DMS153 (cell line): ENCODE measurements around the gene NOTO.
A peak's percentile ranks its signal among the peaks of the same experiment; 100 is the strongest.

ENCODE experiments used
- DNase-seq: peaks from one replicate; lab custom pipeline; 2025; lab: John Stamatoyannopoulos, UW

The NOTO gene

DNA sequence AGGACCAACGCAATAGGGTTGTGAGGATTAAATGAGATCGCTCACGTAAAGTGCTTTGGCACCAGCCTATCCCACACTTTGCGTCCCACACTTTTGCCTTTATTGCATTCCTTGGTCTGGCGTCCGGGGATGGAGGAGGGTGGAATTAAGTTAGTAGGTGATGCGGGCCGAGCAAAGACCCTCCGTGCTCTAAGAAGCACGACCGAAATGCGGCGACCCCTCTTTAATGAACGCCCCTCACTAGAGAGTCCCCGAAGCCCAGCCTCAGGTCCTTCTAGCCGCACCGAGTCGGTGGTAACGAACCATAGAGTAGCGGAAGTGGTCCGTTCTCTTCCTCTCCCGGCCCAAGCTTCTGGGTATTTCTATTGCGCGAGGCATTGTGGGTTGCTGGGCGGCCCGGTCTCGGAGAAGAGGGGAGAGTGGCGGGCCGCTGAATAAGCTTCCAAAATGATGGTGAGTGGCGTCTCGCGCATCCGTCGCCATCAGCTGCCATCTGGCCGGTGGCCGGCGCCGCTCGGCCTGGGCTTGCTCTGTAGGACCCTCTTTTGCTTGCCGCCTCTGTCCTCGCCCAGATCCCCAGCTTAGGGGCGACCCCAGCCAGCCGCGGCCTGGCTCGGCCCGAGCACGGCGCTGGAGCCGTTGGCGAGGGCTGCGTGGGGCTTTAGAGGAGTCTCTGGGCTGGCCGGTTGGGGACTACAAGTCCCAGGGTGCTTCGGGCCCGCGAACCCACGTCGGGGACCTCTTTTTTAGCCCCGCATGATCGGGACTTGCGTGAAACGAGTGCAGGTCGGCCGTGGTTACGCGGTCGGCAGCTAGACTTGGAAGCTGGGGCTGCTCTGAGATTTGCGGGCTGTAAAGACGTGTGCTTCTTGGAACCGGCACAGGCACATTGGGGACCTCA, 31.8 kb downstream of the NOTO start, which contains the start of gene CCT7:
Gene CCT7 (plus strand): TSS at position 377 of the 901 bp plus-strand sequence. CDS start 71 bp downstream, at position 448.
- peak; percentile 85 for DNase-seq

GRCh38 chr2:73235315-73236028, 33.1 kb downstream of the NOTO start:
- no peak for DNase-seq

DNA sequence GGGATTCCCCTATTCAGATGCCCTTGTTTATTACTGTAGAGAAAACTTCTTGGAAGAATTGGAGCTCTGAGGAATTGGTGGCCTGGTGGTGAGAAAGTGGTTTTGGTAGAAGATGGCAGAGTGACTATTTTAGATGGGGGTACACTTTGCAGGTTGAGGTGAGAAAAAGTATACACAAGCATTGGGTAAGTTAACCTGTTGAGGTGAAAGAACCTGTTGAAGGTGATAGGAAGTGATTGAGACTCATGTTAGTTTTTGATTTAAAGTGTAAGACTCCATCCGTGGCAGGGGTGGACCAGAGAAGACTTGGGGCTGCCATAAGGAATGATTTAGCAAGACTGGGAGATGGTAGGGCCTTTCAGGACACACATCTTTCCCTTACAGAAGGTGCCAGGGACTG, 34.8 kb downstream of the NOTO start:
- no peak for DNase-seq

- no peak for DNase-seq
These were observed 35.8 kb downstream of the NOTO start for GRCh38 chr2:73238149-73238548.

DNA sequence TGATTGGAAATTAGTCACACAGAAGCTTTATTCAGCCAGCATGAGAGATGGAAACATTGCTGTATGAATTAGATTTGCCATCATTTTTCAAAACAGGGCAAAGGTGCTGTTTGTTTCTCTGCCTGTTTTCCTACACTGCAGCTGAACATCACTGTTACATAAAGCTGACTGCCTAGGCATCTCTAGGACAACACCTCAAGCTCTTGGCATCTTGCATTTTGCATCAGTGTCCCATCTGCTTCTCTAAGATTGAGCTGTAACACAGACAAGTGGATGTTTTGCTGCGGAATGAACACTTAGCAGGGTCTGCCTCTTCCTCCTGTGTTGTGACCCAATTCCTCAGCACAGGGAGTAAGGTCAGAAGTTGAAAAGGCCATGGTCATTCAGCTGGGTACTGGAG, 36.6 kb downstream of the NOTO start:
- DNase-seq, result no peak

DNA sequence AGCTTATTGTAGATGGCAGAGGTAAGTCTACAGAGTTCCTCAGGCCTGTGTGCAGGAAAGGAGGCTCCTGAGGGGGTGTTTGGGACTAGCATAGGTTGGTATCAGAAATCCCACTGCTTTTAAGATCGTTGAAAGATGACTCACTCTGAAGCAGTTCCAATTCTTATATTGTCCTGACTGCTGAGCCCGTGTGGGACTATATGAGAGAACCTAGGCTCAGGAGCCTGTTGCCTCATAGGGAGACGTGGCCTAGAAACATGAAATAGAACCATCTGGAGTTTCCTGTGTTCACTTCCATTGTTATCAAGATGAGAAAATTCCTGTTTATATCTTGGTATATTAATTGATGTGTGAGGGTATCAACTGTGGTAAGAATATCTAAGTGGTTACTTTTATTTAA, 37.4 kb downstream of the NOTO start:
- no peak for DNase-seq

DNA sequence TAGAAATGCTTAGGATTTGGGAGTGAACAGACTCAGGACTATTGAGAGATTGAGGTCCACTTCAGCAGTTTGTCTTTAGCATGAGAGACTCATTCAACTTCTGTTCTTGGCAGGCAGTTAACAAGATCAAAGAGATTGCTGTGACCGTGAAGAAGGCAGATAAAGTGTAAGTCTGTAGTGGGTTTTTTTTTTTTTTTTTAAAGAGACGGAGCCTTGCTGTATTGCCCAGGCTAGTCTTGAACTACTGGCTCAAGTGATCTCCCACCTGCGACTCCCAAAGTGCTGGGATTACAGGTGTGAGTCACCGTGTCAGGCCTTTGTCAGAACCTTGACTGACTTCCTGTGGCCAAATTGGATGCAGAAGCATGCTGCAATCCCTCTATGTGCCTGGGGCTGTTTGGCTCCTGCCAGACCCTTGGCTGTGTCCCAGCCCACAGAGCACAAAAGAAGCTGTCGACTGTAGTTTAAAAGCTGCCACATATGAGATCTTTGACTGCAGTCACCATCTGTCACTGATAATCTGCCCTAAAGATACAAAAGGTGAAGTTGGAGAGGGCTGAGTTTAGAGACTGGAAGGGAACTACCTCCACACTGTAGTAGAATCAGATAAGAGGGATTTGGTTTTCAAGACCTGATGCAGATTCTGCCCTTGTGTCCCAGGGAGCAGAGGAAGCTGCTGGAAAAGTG, 41.7 kb downstream of the NOTO start:
- DNase-seq, result no peak

DNA sequence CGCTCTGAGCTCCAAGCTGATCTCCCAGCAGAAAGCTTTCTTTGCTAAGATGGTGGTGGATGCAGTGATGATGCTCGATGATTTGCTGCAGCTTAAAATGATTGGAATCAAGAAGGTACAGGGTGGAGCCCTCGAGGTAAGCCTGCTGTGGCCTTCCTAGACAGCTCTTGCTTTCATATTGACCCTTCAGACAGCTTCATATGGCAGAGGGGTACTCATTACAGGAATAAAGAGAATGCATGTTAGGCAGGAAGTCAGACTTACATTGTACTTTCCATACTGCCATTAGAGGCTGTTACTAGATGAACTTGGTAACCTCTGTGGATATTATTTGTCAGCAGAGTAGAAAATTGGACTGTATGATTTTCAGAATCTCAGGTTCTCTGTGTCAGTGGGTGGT, 42.2 kb downstream of the NOTO start:
- no peak for DNase-seq

- DNase-seq, result no peak
These were observed 44.5 kb downstream of the NOTO start for GRCh38 chr2:73246850-73247249.

- DNase-seq, result no peak
These were observed 47.3 kb downstream of the NOTO start for GRCh38 chr2:73249636-73250035.

DNA sequence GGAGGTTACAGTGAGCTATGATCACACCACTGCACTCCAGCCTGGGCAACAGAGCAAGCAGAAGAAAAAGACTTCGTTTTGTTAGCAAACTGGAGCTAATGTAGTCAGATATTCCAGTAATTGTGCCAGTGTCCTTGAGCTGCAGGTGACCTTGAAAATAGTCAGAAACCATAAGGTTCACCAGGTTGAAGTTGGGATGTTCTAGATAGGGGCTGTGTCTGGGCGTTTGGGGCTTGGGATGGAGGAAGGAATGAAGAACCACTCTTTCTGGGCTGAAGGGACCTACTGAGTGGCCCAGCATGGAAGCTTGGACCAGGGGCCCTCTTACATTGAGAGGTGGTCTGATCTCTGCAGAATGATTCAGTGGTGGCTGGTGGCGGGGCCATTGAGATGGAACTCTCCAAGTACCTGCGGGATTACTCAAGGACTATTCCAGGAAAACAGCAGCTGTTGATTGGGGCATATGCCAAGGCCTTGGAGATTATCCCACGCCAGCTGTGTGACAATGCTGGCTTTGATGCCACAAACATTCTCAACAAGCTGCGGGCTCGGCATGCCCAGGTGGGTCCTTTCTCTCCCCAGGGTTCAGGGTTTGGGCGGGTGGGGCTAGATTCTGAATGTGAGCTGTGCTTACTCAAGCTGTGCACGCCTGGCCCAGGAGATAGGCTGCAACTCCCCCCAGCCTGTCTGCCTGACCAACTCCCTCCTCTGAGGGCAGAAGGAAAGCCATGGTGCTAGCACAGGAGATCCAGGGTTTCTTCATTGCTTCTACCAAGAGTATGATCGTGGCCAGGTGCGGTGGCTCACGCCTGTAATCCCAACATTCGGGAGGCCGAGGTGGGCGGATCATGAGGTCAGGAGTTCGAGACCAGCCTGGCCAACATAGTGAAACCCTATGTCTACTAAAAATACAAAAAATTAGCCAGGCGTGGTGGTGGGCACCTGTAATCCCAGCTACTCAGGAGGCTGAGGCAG, 48.8 kb downstream of the NOTO start:
- DNase-seq, result no peak

DNA sequence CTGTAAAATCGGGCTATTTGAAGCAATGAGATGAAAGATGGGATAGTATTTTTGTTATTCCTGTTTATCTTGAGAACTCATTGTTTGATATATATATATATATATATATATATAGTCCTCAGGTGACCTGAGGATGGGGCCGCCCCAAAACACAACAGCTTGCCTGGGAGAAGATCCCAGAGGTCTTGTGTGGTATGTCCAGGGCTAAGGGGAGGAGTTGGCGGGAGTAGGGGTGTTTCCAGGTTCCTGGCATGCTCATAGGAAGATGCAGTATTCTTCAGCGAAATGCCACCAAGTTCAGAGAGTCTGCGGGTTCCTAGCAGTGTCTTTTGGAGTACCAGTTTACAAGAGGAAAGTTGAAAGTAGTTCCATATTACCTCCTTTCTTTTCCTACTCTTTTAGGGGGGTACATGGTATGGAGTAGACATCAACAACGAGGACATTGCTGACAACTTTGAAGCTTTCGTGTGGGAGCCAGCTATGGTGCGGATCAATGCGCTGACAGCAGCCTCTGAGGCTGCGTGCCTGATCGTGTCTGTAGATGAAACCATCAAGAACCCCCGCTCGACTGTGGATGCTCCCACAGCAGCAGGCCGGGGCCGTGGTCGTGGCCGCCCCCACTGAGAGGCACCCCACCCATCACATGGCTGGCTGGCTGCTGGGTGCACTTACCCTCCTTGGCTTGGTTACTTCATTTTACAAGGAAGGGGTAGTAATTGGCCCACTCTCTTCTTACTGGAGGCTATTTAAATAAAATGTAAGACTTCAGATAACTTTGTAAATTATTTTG, 50.1 kb downstream of the NOTO start:
- DNase-seq, result no peak

DNA sequence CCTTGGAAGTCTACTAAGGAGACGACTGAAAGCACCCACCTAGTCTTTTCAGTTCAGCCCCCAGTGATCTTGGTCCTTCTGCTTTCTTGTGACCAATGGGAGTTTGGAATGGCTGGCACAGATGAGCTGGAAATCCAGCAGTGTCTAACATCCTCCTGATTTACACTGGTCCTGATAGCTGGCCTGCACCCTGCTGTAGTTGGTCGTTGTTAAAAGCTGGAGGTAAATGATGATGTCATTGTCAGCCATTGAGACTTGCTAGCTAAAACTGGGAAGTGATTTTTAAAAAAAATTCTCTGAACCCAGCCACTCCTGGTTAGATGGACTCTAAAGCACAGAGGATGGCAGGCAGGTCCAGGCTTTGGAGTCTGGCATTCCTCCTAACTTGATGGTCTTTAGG, 51.0 kb downstream of the NOTO start:
- DNase-seq, result no peak

DNA sequence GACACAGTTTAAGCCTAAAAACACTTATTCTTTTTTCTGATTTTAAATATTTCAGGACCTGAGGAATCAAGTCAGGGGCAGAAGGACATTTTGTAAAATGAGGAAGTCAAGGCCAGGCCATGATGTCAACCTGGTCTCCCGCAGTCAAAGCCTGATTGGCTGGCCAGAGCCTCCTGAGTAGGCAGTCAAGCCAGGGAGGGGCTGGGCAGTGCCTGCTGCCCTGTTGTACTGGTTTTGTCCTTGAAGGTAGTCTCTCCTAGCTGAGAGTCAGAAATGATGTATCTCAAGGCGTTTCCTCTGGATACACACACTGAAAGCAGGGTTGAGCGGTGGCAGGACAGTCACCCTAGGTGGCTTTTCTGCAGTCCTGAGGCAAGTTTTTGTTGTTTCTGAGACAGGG, 51.5 kb downstream of the NOTO start:
- no peak for DNase-seq

GRCh38 chr2:73254343-73255006, 52.1 kb downstream of the NOTO start:
- no peak for DNase-seq

- DNase-seq, result no peak
These were observed 52.8 kb downstream of the NOTO start for GRCh38 chr2:73255007-73255644.

GRCh38 chr2:73255907-73256617, 53.7 kb downstream of the NOTO start:
- DNase-seq, result no peak

- no peak for DNase-seq
These were observed 54.2 kb downstream of the NOTO start for GRCh38 chr2:73256618-73256922.

GRCh38 chr2:73257021-73257420, 54.6 kb downstream of the NOTO start:
- DNase-seq, result no peak
